HepG2 (cell line): ENCODE results near the gene RRBP1. TPM values are rescaled to one million over a fixed set of nuclear protein-coding genes. Genes with fewer than 3 reads are reported as not detected.
A peak's percentile ranks its signal among the peaks of the same experiment; 100 is the strongest.

ENCODE experiments used
- BRD4 ChIP-seq: sonication (generic); formaldehyde crosslinking; IDR thresholded peaks from 2 replicates; pipeline ENCODE4 v1.4.0; 2020; ENCODE audit warnings: missing genetic modification reagents
- EHMT2 ChIP-seq: fragments of 200-600 bp; sonication (generic); IDR thresholded peaks from 2 replicates; pipeline ENCODE4 v1.7.0; 2017; ENCODE audit warnings: antibody characterized with exemption, low read depth, low read length, borderline replicate concordance
- ETV6 ChIP-seq: sonication (generic); formaldehyde crosslinking; conservative IDR thresholded peaks from 2 replicates; pipeline ENCODE4 v1.4.0; 2020; ENCODE audit warnings: missing genetic modification reagents
- FOXJ3 ChIP-seq: sonication (generic); formaldehyde crosslinking; IDR thresholded peaks from 2 replicates; pipeline ENCODE4 v1.4.0; 2020; ENCODE audit warnings: missing genetic modification reagents, mild to moderate bottlenecking, borderline replicate concordance
- JUND ChIP-seq: sonication (generic); formaldehyde crosslinking; IDR thresholded peaks from 2 replicates; pipeline ENCODE4 v1.8.0; 2022; ENCODE audit warnings: mild to moderate bottlenecking, missing genetic modification reagents
- KAT8 ChIP-seq: IDR thresholded peaks from 2 replicates; pipeline ENCODE4 v1.6.1; 2016; ENCODE audit warnings: missing genetic modification reagents, missing compliant biosample characterization
- NPAS2 ChIP-seq: sonication (generic); formaldehyde crosslinking; IDR thresholded peaks from 2 replicates; pipeline ENCODE4 v1.8.0; 2022; ENCODE audit warnings: mild to moderate bottlenecking, missing genetic modification reagents, borderline replicate concordance
- NR2F1 ChIP-seq, 2 experiments: fragments of 450-650 bp in 1 of 2; formaldehyde crosslinking in 1 of 2; IDR thresholded peaks; 2 replicates each; pipeline versions ENCODE4 v1.5.0 to v1.6.1; 2016 to 2020; ENCODE audit warnings: mild to moderate bottlenecking in 1 of 2, missing compliant biosample characterization in 1 of 2, missing genetic modification reagents in 1 of 2, moderate library complexity in 1 of 2
- POGZ ChIP-seq: sonication (generic); formaldehyde crosslinking; IDR thresholded peaks from 2 replicates; pipeline ENCODE4 v1.4.0; 2020; ENCODE audit warnings: mild to moderate bottlenecking, missing genetic modification reagents
- PRDM4 ChIP-seq: sonication (generic); formaldehyde crosslinking; IDR thresholded peaks from 2 replicates; pipeline ENCODE4 v1.9.0; 2021; ENCODE audit warnings: missing genetic modification reagents, borderline replicate concordance
- SCMH1 ChIP-seq: sonication (generic); formaldehyde crosslinking; IDR thresholded peaks from 2 replicates; pipeline ENCODE4 v1.9.0; 2021; ENCODE audit warnings: missing genetic modification reagents, mild to moderate bottlenecking, borderline replicate concordance
- SMAD3 ChIP-seq: sonication (generic); formaldehyde crosslinking; IDR thresholded peaks from 2 replicates; pipeline ENCODE4 v1.4.0; 2020; ENCODE audit warnings: missing genetic modification reagents
- STAT5B ChIP-seq: sonication (generic); formaldehyde crosslinking; IDR thresholded peaks from 2 replicates; pipeline ENCODE4 v1.4.0; 2020; ENCODE audit warnings: missing genetic modification reagents
- TEAD3 ChIP-seq: optimal IDR thresholded peaks from 2 replicates; pipeline ENCODE3; 2016; ENCODE audit warnings: borderline replicate concordance
- ZFP36L2 ChIP-seq: sonication (generic); formaldehyde crosslinking; IDR thresholded peaks from 2 replicates; pipeline ENCODE4 v1.4.0; 2020; ENCODE audit warnings: missing genetic modification reagents
- ZNF10 ChIP-seq: sonication (generic); formaldehyde crosslinking; IDR thresholded peaks from 2 replicates; pipeline ENCODE4 v1.4.0; 2020; ENCODE audit warnings: mild to moderate bottlenecking, low read depth, missing genetic modification reagents, borderline replicate concordance
- ZNF274 ChIP-seq: sonication (generic); formaldehyde crosslinking; IDR thresholded peaks from 2 replicates; pipeline ENCODE4 v1.5.1; 2020; ENCODE audit warnings: mild to moderate bottlenecking, missing genetic modification reagents
- ZNF280B ChIP-seq: sonication (generic); formaldehyde crosslinking; IDR thresholded peaks from 2 replicates; pipeline ENCODE4 v1.5.0; 2020; ENCODE audit warnings: missing genetic modification reagents, mild to moderate bottlenecking, borderline replicate concordance
- ZNF614 ChIP-seq: IDR thresholded peaks from 2 replicates; pipeline ENCODE4 v1.6.1; 2018; ENCODE audit warnings: missing biosample characterization, missing genetic modification reagents, inconsistent platforms, borderline replicate concordance
- ZNF615 ChIP-seq: sonication (generic); formaldehyde crosslinking; IDR thresholded peaks from 2 replicates; pipeline ENCODE4 v1.5.0; 2020; ENCODE audit warnings: mild to moderate bottlenecking, missing genetic modification reagents, borderline replicate concordance
- ZNF709 ChIP-seq: sonication (generic); formaldehyde crosslinking; IDR thresholded peaks from 2 replicates; pipeline ENCODE4 v1.5.0; 2020; ENCODE audit warnings: mild to moderate bottlenecking, missing genetic modification reagents
- ZNF839 ChIP-seq: sonication (generic); formaldehyde crosslinking; IDR thresholded peaks from 2 replicates; pipeline ENCODE4 v1.4.0; 2020; ENCODE audit warnings: missing genetic modification reagents, mild to moderate bottlenecking, borderline replicate concordance
- ZSCAN21 ChIP-seq: sonication (generic); formaldehyde crosslinking; IDR thresholded peaks from 2 replicates; pipeline ENCODE4 v1.8.0; 2022; ENCODE audit warnings: mild to moderate bottlenecking, missing genetic modification reagents, moderate library complexity, borderline replicate concordance
- polyA plus RNA-seq, 8 experiments: library from polyadenylated mRNA; depleted of rRNA in 3 of 8; stranded (reverse) in 7 of 8; unstranded in 1 of 8; fragments of >200 nt; fragmentation: Illumina TruSeq in 4 of 8; extraction: Trizol in 4 of 8; gene quantifications; 2 replicates each; pipeline versions ENCODE4 v1.2.1 to v1.2.3, GENCODE V29; 2011 to 2016; ENCODE audit warnings: low read depth in 4 of 8, missing spikeins in 1 of 8, mixed read lengths in 1 of 8; ENCODE audit not compliant: insufficient read depth in 1 of 8
- total RNA-seq, 5 experiments: library from RNA; depleted of rRNA; stranded (reverse); fragments of >200 nt; fragmentation: Illumina TruSeq; extraction: Trizol; gene quantifications; 2 replicates each; pipeline ENCODE4 v1.2.3, GENCODE V29; 2016; ENCODE audit warnings: low read depth in 1 of 5

RRBP1 gene
- total and polyA plus RNA-seq, 2 of the 13 experiments (the other 11 are each of a cell fraction or from before 2014, with no cell fraction given): 150 to 222 TPM

- TF ChIP-seq BRD4 (CRISPR knock-in tag): no peak
- TF ChIP-seq KAT8: 0 out of 2 replicates have a peak, but pooled peaks have one; percentile 51
- TF ChIP-seq ZNF10 (CRISPR knock-in tag): no peak
- TF ChIP-seq FOXJ3 (CRISPR knock-in tag): peak; percentile 30; the same call in 1 of the 2 replicates
- TF ChIP-seq PRDM4 (CRISPR knock-in tag): 0 out of 2 replicates have a peak, but pooled peaks have one; percentile 22
- 0 out of 2 replicates have a peak, but pooled peaks have one; percentile 64 for TF ChIP-seq ZFP36L2 (CRISPR knock-in tag)
- no peak for TF ChIP-seq EHMT2
- no peak; the same call in 1 of the 2 replicates for TF ChIP-seq ZNF614
- 0 out of 2 replicates have a peak, but pooled peaks have one; percentile 23 for TF ChIP-seq SMAD3
- peak; percentile 76; the same call in 1 of the 2 replicates for TF ChIP-seq ETV6 (CRISPR knock-in tag)
- peak; percentile 57; the same call in 1 of the 2 replicates for TF ChIP-seq JUND (CRISPR knock-in tag)
- TF ChIP-seq ZSCAN21 (CRISPR knock-in tag): no peak
- no peak for TF ChIP-seq SCMH1 (CRISPR knock-in tag)
- no peak; the same call in 1 of the 2 replicates for TF ChIP-seq POGZ (CRISPR knock-in tag)
- TF ChIP-seq NR2F1 (CRISPR knock-in tag; IDR thresholded peaks at IDR 0.05): peak; percentile 86 to 97
- TF ChIP-seq ZNF280B (CRISPR knock-in tag): 0 out of 2 replicates have a peak, but pooled peaks have one; percentile 24
- TF ChIP-seq TEAD3 (CRISPR knock-in tag): peak; percentile 77
- peak; percentile 47; the same call in 1 of the 2 replicates for TF ChIP-seq ZNF709 (CRISPR knock-in tag)
- TF ChIP-seq NPAS2 (CRISPR knock-in tag): no peak
- 0 out of 2 replicates have a peak, but pooled peaks have one; percentile 8 for TF ChIP-seq ZNF274 (CRISPR knock-in tag)
- peak; percentile 44; the same call in 1 of the 2 replicates for TF ChIP-seq ZNF615 (CRISPR knock-in tag)
- 0 out of 2 replicates have a peak, but pooled peaks have one; percentile 29 for TF ChIP-seq ZNF839
- no peak for TF ChIP-seq STAT5B (CRISPR knock-in tag)
These were observed 1.9 kb downstream of the RRBP1 start (continued) for GRCh38 chr20:17679941-17680835.
